ENCODE measurements around the gene PDK2. TPM values are rescaled to one million over a fixed set of nuclear protein-coding genes. Genes with fewer than 3 reads are reported as not detected.
A peak's percentile ranks its signal among the peaks of the same experiment; 100 is the strongest.

PDK2 gene
- total and polyA plus RNA-seq, 12 donors: 88.1 to 337 (median 225) TPM

GRCh38 chr17:50115756-50116155 lies 20.6 kb downstream of the PDK2 start:
- no peaks in the 10 kb centered on the region for H3K9me3 ChIP-seq
- TF ChIP-seq CTCF (IDR thresholded peaks at IDR 0.05): no peak
- peaks cover 0 to 2% (median 0%) of the 10 kb centered on the region in 9 donors for H3K36me3 ChIP-seq
- intact Hi-C loops (cut with DNase I): loop anchor here in 3 of 10 donors (5.0 to 10.0 kb wide), 2 partner anchors 47 to 49 kb away; partner anchors contain the start of gene SGCA (in 2 of the 3)
- no peak overlapping the region for H3K27ac ChIP-seq
- peaks cover 0 to 59% (median 0%) of the 10 kb centered on the region in 7 donors for H3K27me3 ChIP-seq
- 39 to 59% methylated on average over 15 to 17 of the region's 17 CpGs for WGBS, 2 donors
- peaks cover 25 to 71% (median 36%) of the 10 kb centered on the region in 9 donors for H3K4me1 ChIP-seq
- ATAC-seq (no peak), DNase-seq (no peak)
- H3K4me3 ChIP-seq: no peak overlapping the region

- 14 to 29% methylated on average over 64 of the region's 64 CpGs for WGBS, 2 donors
- ATAC-seq: peak; percentile 36 to 72 (median 45)
- no peak overlapping the region for H3K27ac ChIP-seq
- peak; percentile 22 to 77 (median 63) for TF ChIP-seq CTCF (IDR thresholded peaks at IDR 0.05)
- DNase-seq: peak in 1 of 2 donors; percentile 66
- peaks cover 9 to 54% (median 21%) of the 10 kb centered on the region in 9 donors for H3K4me1 ChIP-seq
- peak overlapping the region in 8 of 10 donors; percentile 5 to 36 (median 24) for H3K4me3 ChIP-seq
- H3K9me3 ChIP-seq: no peaks in the 10 kb centered on the region
- intact Hi-C loops (cut with DNase I): loop anchor here in 3 of 10 donors (5.0 to 10.0 kb wide), 2 partner anchors 45 to 47 kb away; partner anchors contain the start of gene SGCA (in 2 of the 3)
- H3K36me3 ChIP-seq: no peaks in the 10 kb centered on the region
- peaks cover 0 to 60% (median 0%) of the 10 kb centered on the region in 7 donors for H3K27me3 ChIP-seq
Measured at GRCh38 chr17:50117202-50118051, 22.3 kb downstream of the PDK2 start.

GRCh38 chr17:50118076-50118827 lies 23.1 kb downstream of the PDK2 start:
- Histone ChIP-seq H3K4me1 (peaks cover 5 to 47% (median 13%) of the 10 kb centered on the region in 9 donors), H3K27me3 (peaks cover 0 to 60% (median 0%) of the 10 kb centered on the region in 7 donors), H3K27ac (no peak overlapping the region), H3K36me3 (no peaks in the 10 kb centered on the region), H3K4me3 (no peak overlapping the region), H3K9me3 (no peaks in the 10 kb centered on the region)
- 84% methylated on average over 23 of the region's 23 CpGs for WGBS, 2 donors
- ATAC-seq (no peak), DNase-seq (no peak)
- intact Hi-C loops (cut with DNase I): loop anchor here in 3 of 10 donors (5.0 to 10.0 kb wide), 2 partner anchors 44 to 47 kb away; partner anchors contain the start of gene SGCA (in 2 of the 3)
- TF ChIP-seq CTCF (IDR thresholded peaks at IDR 0.05): no peak

- TF ChIP-seq CTCF (IDR thresholded peaks at IDR 0.05): no peak
- WGBS, 2 donors: 94 to 98% methylated on average over 4 of the region's 4 CpGs
- ATAC-seq: no peak
- Histone ChIP-seq H3K27ac (no peak overlapping the region), H3K4me3 (no peak overlapping the region), H3K36me3 (no peaks in the 10 kb centered on the region), H3K9me3 (no peaks in the 10 kb centered on the region), H3K4me1 (peaks cover 5 to 47% (median 9%) of the 10 kb centered on the region in 9 donors), H3K27me3 (peaks cover 0 to 60% (median 0%) of the 10 kb centered on the region in 7 donors)
- DNase-seq: no peak
- intact Hi-C loops (cut with DNase I): loop anchor here in 3 of 10 donors (5.0 to 10.0 kb wide), 2 partner anchors 43 to 46 kb away; partner anchors contain the start of gene SGCA (in 2 of the 3)
Measured at GRCh38 chr17:50118828-50119218, 23.7 kb downstream of the PDK2 start.

Measured in heart right ventricle (tissue), 16 donors.